Endodermal cell (in vitro differentiated cells): Measurements from ENCODE around the gene HINT2. TPM values are rescaled to one million over a fixed set of nuclear protein-coding genes. Genes with fewer than 3 reads are reported as not detected.

Source experiments
- DNase-seq: peaks from one replicate; pipeline ENCODE4 v3.0.0-alpha.2; 2017
- H3K27ac ChIP-seq: 2 replicates; pipeline ENCODE4 v1.5.1; 2013; ENCODE audit warnings: mild to moderate bottlenecking, low read depth, low read length, moderate library complexity
- H3K27me3 ChIP-seq: 2 replicates; pipeline ENCODE4 v1.6.1; 2013; ENCODE audit warnings: mild to moderate bottlenecking, low read length, moderate library complexity; ENCODE audit not compliant: insufficient read depth, control insufficient read depth, poor library complexity, severe bottlenecking
- H3K36me3 ChIP-seq: 2 replicates; pipeline ENCODE4 v1.7.0; 2013; ENCODE audit warnings: mild to moderate bottlenecking, low read length, moderate library complexity; ENCODE audit not compliant: control insufficient read depth, insufficient read depth
- H3K4me1 ChIP-seq: one replicate; pipeline ENCODE4 v1.7.0; 2013; ENCODE audit warnings: low read length; ENCODE audit not compliant: control insufficient read depth, insufficient read depth
- H3K4me3 ChIP-seq: 2 replicates; pipeline ENCODE4 v1.5.1; 2013; ENCODE audit warnings: mild to moderate bottlenecking, low read length, moderate library complexity
- H3K9ac ChIP-seq: 2 replicates; pipeline ENCODE4 v1.6.1; 2013; ENCODE audit warnings: mild to moderate bottlenecking, low read length, moderate library complexity; ENCODE audit not compliant: poor library complexity, severe bottlenecking; ENCODE audit errors: extremely low read depth
- H3K9me3 ChIP-seq: 2 replicates; pipeline ENCODE4 v1.6.1; 2013; ENCODE audit warnings: mild to moderate bottlenecking, low read length, moderate library complexity; ENCODE audit not compliant: control insufficient read depth
- H3K27ac Mint-ChIP-seq: 2 replicates; pipeline ENCODE4 v1.8.0; 2020; ENCODE audit warnings: mixed read lengths
- H3K27me3 Mint-ChIP-seq: 2 replicates; pipeline ENCODE4 v1.8.0; 2021; ENCODE audit warnings: mild to moderate bottlenecking, mixed read lengths; ENCODE audit not compliant: insufficient read depth
- H3K36me3 Mint-ChIP-seq: 2 replicates; pipeline ENCODE4 v1.8.0; 2020; ENCODE audit warnings: low read depth, mixed read lengths
- H3K4me1 Mint-ChIP-seq: 2 replicates; pipeline ENCODE4 v1.8.0; 2020; ENCODE audit warnings: mixed read lengths
- H3K4me3 Mint-ChIP-seq: 2 replicates; pipeline ENCODE4 v1.8.0; 2020; ENCODE audit warnings: mild to moderate bottlenecking, moderate library complexity, mixed read lengths
- H3K9me3 Mint-ChIP-seq: 2 replicates; pipeline ENCODE4 v1.8.0; 2020; ENCODE audit warnings: mild to moderate bottlenecking, mixed read lengths
- WGBS, 2 experiments: methylation state at CpG; one replicate each; pipeline versions ENCODE4 v1.1.5 to v1.1.7; 2013; ENCODE audit warnings: missing lambda C conversion rate in 2 of 2, mixed read lengths in 1 of 2; ENCODE audit not compliant: insufficient coverage in 1 of 2, insufficient read length in 1 of 2; 5-methylcytosine and 5-hydroxymethylcytosine counted together
- total RNA-seq, 2 donors: library from RNA; stranded (reverse); fragmentation: NEBNext Ultra II Directional in 1 of 2; extraction: Animal tissue kit (Norgen Biotek cat#: 25700) in 1 of 2; gene quantifications; 2 replicates in 1 of 2; 3 replicates in 1 of 2; pipeline ENCODE4 v1.2.1, GENCODE V29; 2021
- TF ChIP-seq, protein P1 (sequence below): fragments of 200-600 bp; sonication (generic); conservative IDR thresholded peaks from 2 replicates; pipeline ENCODE4 v1.5.0; 2021; ENCODE audit warnings: antibody characterized with exemption, mild to moderate bottlenecking

HINT2 gene
- total RNA-seq, 2 donors from 2014 or later = 34.3 to 48.6 TPM

- Histone ChIP-seq H3K9ac (peak within 1 kb of the TSS; percentile 71), H3K36me3 (no peaks in the 10 kb centered on the region), H3K27me3 (no peaks in the 10 kb centered on the region), H3K4me1 (no peaks in the 10 kb centered on the region), H3K9me3 (no peaks in the 10 kb centered on the region), H3K27ac (peak within 1 kb of the TSS; percentile 88), H3K4me3 (peak within 1 kb of the TSS; percentile 83)
- Mint-ChIP-seq H3K36me3 (no peaks in the 10 kb centered on the region), H3K27me3 (peaks cover 8% of the 10 kb centered on the region), H3K9me3 (no peaks in the 10 kb centered on the region), H3K4me3 (peak within 1 kb of the TSS; percentile 75), H3K27ac (peak within 1 kb of the TSS; percentile 90), H3K4me1 (peaks cover 13% of the 10 kb centered on the region)
- TF ChIP-seq, protein P1, sequence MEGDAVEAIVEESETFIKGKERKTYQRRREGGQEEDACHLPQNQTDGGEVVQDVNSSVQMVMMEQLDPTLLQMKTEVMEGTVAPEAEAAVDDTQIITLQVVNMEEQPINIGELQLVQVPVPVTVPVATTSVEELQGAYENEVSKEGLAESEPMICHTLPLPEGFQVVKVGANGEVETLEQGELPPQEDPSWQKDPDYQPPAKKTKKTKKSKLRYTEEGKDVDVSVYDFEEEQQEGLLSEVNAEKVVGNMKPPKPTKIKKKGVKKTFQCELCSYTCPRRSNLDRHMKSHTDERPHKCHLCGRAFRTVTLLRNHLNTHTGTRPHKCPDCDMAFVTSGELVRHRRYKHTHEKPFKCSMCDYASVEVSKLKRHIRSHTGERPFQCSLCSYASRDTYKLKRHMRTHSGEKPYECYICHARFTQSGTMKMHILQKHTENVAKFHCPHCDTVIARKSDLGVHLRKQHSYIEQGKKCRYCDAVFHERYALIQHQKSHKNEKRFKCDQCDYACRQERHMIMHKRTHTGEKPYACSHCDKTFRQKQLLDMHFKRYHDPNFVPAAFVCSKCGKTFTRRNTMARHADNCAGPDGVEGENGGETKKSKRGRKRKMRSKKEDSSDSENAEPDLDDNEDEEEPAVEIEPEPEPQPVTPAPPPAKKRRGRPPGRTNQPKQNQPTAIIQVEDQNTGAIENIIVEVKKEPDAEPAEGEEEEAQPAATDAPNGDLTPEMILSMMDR = no peak
- WGBS, 2 experiments = 0% methylated on average over 9 to 53 of the region's 53 CpGs
- peak; percentile 98 for DNase-seq
Measured at GRCh38 chr9:35829084-35829763, 14.4 kb upstream of the HINT2 start, which contains the start of gene TMEM8B. Gene TMEM8B, plus strand, starts transcription at chr9:35829228. Its CDS starts 220 bp downstream, at chr9:35829448.

DNA sequence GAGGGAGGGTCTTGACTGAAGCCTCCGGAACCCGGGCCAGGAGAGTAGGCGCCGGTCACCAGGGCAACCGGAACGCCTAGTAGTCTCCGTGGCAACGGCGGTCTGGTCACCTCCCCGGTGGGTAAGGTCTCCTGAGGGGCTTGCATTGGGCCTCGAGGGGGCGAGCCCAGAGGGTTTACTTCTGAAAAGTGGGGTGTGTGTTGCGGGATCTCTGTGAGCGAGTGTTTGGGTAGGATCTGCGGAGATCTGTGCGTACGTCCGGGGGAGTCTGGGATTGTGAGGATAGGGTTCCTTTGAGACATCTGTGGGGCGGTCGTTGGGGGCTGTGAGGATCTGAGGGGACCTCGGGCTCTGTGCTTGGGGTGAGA lies 13.9 kb upstream of the HINT2 start, which contains the start of gene FAM221B:
FAM221B (minus strand) TSS at position 17 of the 368 bp plus-strand sequence. CDS start 2,571 bp downstream, outside the sequence.
- Mint-ChIP-seq H3K4me3 (peak within 1 kb of the TSS; percentile 75), H3K36me3 (no peaks in the 10 kb centered on the region), H3K27ac (peak within 1 kb of the TSS; percentile 90), H3K9me3 (no peaks in the 10 kb centered on the region), H3K4me1 (peaks cover 13% of the 10 kb centered on the region), H3K27me3 (peaks cover 8% of the 10 kb centered on the region)
- peak within 1 kb of the TSS; percentile 88 for H3K27ac ChIP-seq
- H3K4me1 ChIP-seq = no peaks in the 10 kb centered on the region
- 9% methylated on average over 21 of the region's 21 CpGs; no CpG with 5 or more reads in 1 of the 2 experiments for WGBS, 2 experiments
- H3K27me3 ChIP-seq = no peaks in the 10 kb centered on the region
- H3K9ac ChIP-seq = peak within 1 kb of the TSS; percentile 71
- no peaks in the 10 kb centered on the region for H3K9me3 ChIP-seq
- TF ChIP-seq, protein P1 = no peak
- DNase-seq = peak; percentile 84
- peak within 1 kb of the TSS; percentile 83 for H3K4me3 ChIP-seq
- no peaks in the 10 kb centered on the region for H3K36me3 ChIP-seq

GRCh38 chr9:35827486-35827885 lies 12.6 kb upstream of the HINT2 start:
- H3K4me1 ChIP-seq = no peaks in the 10 kb centered on the region
- H3K27me3 Mint-ChIP-seq = peaks cover 8% of the 10 kb centered on the region
- H3K9me3 Mint-ChIP-seq = no peaks in the 10 kb centered on the region
- no peaks in the 10 kb centered on the region for H3K36me3 ChIP-seq
- WGBS, 2 experiments = 89% methylated on average over 3 of the region's 3 CpGs; no CpG with 5 or more reads in 1 of the 2 experiments
- H3K27ac Mint-ChIP-seq = no peak overlapping the region
- no peak for DNase-seq
- H3K27me3 ChIP-seq = no peaks in the 10 kb centered on the region
- H3K4me3 Mint-ChIP-seq = no peak overlapping the region
- H3K9ac ChIP-seq = no peak overlapping the region
- H3K9me3 ChIP-seq = no peaks in the 10 kb centered on the region
- TF ChIP-seq, protein P1 = no peak
- no peak overlapping the region for H3K27ac ChIP-seq
- H3K4me1 Mint-ChIP-seq = peaks cover 13% of the 10 kb centered on the region
- H3K36me3 Mint-ChIP-seq = no peaks in the 10 kb centered on the region
- no peak overlapping the region for H3K4me3 ChIP-seq
